Fibroblast of pulmonary artery (primary cell): ENCODE measurements around the gene RTN4IP1.
"Not testable (repeated sequence)": the region's sequence is repeated elsewhere in the genome, so short reads cannot be mapped to it uniquely, and the experiment has no call there.

Experiments
- DNase-seq: peaks from one replicate; pipeline ENCODE4 v3.0.0-alpha.2; 2010; ENCODE audit warnings: low read depth
- H3K4me3 ChIP-seq: replicated peaks from 2 replicates; pipeline ENCODE4 v1.5.1; 2011; ENCODE audit warnings: low read depth, mild to moderate bottlenecking, control low read depth, low read length, moderate library complexity
- CTCF ChIP-seq: IDR thresholded peaks from 2 replicates; pipeline ENCODE4 v1.5.1; 2011; ENCODE audit warnings: mild to moderate bottlenecking, control low read depth, low read length, inconsistent platforms; ENCODE audit errors: missing control alignments

The RTN4IP1 gene

GRCh38 chr6:106558364-106558763, 70.9 kb downstream of the RTN4IP1 start:
- DNase-seq = no peak
- no peak for TF ChIP-seq CTCF

DNA sequence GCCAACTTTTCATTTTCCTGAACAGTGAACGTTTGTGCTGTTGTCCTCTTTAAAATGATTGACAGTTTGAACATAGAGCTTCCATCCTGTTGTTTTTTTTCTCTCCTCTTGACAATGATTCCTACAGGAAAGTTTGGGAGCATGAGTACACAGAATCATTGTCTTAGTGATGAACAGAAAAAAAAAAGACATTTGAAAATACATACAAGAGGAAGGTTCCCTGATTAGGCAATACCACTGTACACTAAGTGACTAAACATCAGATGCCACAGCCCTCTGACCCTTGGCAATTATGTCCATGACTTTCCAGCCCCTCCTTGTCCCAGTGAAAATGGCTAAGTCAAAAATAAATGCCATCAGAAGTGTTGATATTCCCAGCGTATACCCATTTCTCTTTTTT, 71.5 kb downstream of the RTN4IP1 start:
- peak; percentile 22 for DNase-seq
- no peak overlapping the region for H3K4me3 ChIP-seq
- TF ChIP-seq CTCF = no peak

More at GRCh38 chr6:106558364-106558763, 70.9 kb downstream of the RTN4IP1 start:
- H3K4me3 ChIP-seq = no peak overlapping the region

DNA sequence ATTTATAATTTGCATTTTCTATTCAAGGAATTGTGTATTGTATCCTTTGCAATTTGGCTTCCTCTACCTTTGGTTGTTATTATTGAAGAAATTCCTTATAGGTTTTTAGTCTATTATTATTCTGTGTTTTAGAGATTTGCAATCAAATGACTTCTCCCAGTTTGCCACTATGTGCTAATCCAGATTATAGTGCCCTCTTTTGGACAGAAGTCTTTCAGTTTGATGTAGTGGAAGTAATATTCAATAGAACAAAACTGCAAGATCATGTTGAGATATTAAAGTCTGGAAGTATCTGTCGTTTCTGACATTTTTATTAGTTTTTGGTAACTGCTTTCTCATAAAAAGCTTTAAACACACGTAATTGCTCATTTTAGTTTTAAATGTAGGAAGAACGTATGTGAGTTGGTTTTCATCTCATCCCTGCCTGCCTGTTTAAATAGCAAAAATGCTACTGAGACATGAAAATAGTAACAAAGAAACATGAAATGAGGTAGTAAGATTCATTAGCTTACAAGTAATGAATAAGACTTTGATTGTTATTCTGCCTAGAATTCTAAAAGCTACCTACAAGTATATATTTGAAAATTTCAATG, 72.8 kb downstream of the RTN4IP1 start:
- H3K4me3 ChIP-seq = no peak overlapping the region
- DNase-seq = peak; percentile 56
- peak; percentile 44 for TF ChIP-seq CTCF

DNA sequence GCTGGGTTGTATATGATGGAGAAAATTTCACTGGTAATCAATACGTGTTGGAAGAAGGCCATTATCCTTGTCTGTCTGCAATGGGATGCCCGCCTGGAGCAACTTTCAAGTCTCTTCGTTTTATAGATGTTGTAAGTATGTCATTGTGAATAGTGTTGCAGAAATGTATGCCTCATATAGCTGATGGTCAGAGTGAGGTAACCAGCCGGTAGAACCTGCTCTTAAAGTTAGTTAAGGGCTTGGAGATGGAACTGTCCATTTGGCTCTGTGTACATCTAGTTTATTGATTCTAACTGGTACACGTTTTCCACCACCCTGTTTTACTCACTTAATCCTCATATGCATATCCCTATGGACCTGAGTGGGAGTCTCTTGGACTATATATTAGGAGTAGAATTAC, 73.5 kb downstream of the RTN4IP1 start:
- H3K4me3 ChIP-seq = no peak overlapping the region
- TF ChIP-seq CTCF = no peak
- no peak for DNase-seq

GRCh38 chr6:106553440-106553839, 75.9 kb downstream of the RTN4IP1 start:
- TF ChIP-seq CTCF = no peak
- H3K4me3 ChIP-seq = no peak overlapping the region
- DNase-seq = no peak

GRCh38 chr6:106551155-106551554, 78.1 kb downstream of the RTN4IP1 start:
- no peak for TF ChIP-seq CTCF
- DNase-seq = no peak
- H3K4me3 ChIP-seq = no peak overlapping the region

- DNase-seq = no peak
- no peak overlapping the region for H3K4me3 ChIP-seq
Observed at GRCh38 chr6:106549521-106549920, 79.8 kb downstream of the RTN4IP1 start.

GRCh38 chr6:106548926-106549455, 80.3 kb downstream of the RTN4IP1 start:
- H3K4me3 ChIP-seq, DNase-seq: not testable (repeated sequence)

More at GRCh38 chr6:106549521-106549920, 79.8 kb downstream of the RTN4IP1 start:
- no peak for TF ChIP-seq CTCF
